ENCODE measurements around the gene APOO.

- TF ChIP-seq CTCF (IDR thresholded peaks at IDR 0.05; ENCODE audit: insufficient read depth, low read depth, low read length), result no peak
- TF ChIP-seq EZH2 (IDR thresholded peaks at IDR 0.05; ENCODE audit: insufficient read depth, low read length), result no peak
Measured at GRCh38 chrX:23954396-23954795, 46.7 kb upstream of the APOO start.
